RWPE2 (cell line): ENCODE data around the gene RUBCN.

Source experiments
- ATAC-seq: fragments of 200-7000 bp; cut with Tn5 transposase; 3 replicates; pipeline ENCODE4 v1.9.1; 2021; ENCODE audit warnings: low read depth
- DNase-seq: peaks from one replicate; pipeline ENCODE4 v3.0.0-alpha.2; 2020; ENCODE audit warnings: low spot score
- H3K27ac ChIP-seq: fragments of 450-650 bp; 2 replicates; pipeline ENCODE4 v1.5.1; 2017; ENCODE audit warnings: mild to moderate bottlenecking; ENCODE audit not compliant: poor library complexity, severe bottlenecking
- H3K27me3 ChIP-seq: fragments of 250-450 bp; sonication (Bioruptor Pico); 2 replicates; pipeline ENCODE4 v1.5.1; 2021; ENCODE audit warnings: mild to moderate bottlenecking, moderate library complexity; ENCODE audit not compliant: insufficient read depth, poor library complexity, severe bottlenecking
- H3K36me3 ChIP-seq: fragments of 250-450 bp; sonication (Bioruptor Pico); 2 replicates; pipeline ENCODE4 v1.5.1; 2020; ENCODE audit warnings: low read depth, mild to moderate bottlenecking, moderate library complexity
- H3K4me1 ChIP-seq: fragments of 250-450 bp; sonication (Bioruptor Pico); 2 replicates; pipeline ENCODE4 v1.5.1; 2021; ENCODE audit warnings: mild to moderate bottlenecking, moderate library complexity; ENCODE audit not compliant: insufficient read depth, poor library complexity, severe bottlenecking
- H3K4me3 ChIP-seq: fragments of 250-450 bp; sonication (Bioruptor Pico); 2 replicates; pipeline ENCODE4 v1.5.1; 2021; ENCODE audit warnings: mild to moderate bottlenecking, moderate library complexity; ENCODE audit not compliant: severe bottlenecking
- H3K9me3 ChIP-seq: fragments of 250-450 bp; sonication (Bioruptor Pico); 2 replicates; pipeline ENCODE4 v1.5.1; 2021; ENCODE audit warnings: mild to moderate bottlenecking, moderate library complexity; ENCODE audit not compliant: severe bottlenecking
- TF ChIP-seq, protein P1 (sequence below): fragments of 450-650 bp; IDR thresholded peaks from one replicate; pipeline ENCODE4 v1.5.1; 2017; ENCODE audit warnings: mild to moderate bottlenecking, moderate library complexity; ENCODE audit not compliant: poor library complexity, severe bottlenecking

Gene RUBCN

DNA sequence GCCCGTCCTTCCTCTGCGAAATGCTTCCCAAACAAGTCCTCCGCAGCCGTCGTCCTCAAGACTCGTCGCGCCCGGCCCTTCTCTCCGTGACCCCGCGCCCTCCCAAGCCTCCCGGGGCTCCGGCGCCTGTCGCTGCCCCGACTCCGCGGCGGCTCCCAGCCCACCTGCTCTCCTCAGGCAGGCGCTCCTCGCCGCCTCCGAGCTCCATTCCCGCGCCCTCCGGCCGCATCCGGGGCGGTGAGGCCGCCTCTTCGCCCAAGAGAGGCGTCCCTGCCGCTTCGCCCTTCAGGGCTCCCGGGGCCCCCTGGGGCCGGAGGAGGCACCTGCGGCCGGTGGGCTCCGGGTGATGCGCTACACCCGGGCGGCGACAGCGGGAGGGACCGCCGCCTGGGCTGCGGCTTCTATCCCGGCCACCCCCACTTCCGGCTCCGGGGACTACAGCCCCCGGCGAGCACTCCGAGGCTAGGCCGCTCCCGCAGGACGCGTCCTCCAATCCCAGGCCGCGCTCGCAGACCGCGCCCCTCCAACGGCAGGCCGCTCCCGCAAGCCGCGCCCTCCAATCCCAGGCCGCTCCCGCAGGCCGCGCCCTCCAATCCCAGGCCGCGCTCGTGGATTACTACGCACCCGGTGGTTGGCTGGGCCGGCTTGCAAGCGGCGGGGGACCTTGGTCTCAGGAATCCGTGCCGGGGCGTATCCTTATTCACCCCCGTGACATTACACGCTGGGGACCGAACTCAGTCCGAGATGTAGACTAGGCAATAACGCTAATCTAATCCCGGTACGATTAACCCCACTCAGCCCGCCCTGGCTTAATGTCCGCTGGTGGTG lies at the start of gene RUBCN:
Gene RUBCN (minus strand): TSS at position 414 of the 828 bp plus-strand sequence. CDS start 185 bp downstream, at position 229.
- TF ChIP-seq, protein P1, sequence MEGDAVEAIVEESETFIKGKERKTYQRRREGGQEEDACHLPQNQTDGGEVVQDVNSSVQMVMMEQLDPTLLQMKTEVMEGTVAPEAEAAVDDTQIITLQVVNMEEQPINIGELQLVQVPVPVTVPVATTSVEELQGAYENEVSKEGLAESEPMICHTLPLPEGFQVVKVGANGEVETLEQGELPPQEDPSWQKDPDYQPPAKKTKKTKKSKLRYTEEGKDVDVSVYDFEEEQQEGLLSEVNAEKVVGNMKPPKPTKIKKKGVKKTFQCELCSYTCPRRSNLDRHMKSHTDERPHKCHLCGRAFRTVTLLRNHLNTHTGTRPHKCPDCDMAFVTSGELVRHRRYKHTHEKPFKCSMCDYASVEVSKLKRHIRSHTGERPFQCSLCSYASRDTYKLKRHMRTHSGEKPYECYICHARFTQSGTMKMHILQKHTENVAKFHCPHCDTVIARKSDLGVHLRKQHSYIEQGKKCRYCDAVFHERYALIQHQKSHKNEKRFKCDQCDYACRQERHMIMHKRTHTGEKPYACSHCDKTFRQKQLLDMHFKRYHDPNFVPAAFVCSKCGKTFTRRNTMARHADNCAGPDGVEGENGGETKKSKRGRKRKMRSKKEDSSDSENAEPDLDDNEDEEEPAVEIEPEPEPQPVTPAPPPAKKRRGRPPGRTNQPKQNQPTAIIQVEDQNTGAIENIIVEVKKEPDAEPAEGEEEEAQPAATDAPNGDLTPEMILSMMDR = no peak
- no peaks in the 10 kb centered on the region for H3K9me3 ChIP-seq
- H3K27me3 ChIP-seq = no peaks in the 10 kb centered on the region
- DNase-seq (peak; percentile 93), ATAC-seq (peak; percentile 99)
- peaks cover 3% of the 10 kb centered on the region for H3K4me1 ChIP-seq
- H3K36me3 ChIP-seq = no peaks in the 10 kb centered on the region; the same call in 1 of the 2 replicates
- peak within 1 kb of the TSS; percentile 91 for H3K4me3 ChIP-seq
- peak within 1 kb of the TSS; percentile 44 for H3K27ac ChIP-seq

DNA sequence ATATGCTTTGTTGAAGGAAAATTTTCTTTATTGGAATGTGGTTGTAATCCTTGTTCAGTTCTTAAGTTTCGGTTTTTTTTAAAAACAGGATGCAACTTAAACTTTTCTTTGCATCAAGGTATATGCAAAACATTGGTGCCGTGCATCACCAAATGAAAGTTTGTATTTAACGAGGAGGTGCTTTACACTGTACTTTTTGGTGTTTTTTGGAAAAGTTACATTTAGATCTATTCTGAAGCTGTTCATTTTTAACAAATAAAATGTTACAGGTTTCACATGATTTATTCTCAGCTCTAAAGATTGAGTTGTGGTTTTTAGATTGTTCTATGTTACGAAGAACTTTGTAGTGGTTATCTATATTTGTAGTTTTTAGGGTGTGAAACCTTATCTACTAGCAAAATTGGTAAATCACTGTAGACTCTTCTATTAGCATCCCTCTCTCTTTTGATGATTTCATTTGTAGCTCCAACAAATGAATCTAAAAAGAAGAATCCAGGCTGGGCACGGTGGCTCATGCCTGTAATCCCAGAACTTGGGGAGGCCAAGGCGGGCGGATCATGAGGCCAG lies 47.4 kb upstream of the RUBCN start:
- H3K9me3 ChIP-seq = no peaks in the 10 kb centered on the region
- H3K36me3 ChIP-seq = peaks cover 40% of the 10 kb centered on the region
- no peak overlapping the region for H3K4me3 ChIP-seq
- TF ChIP-seq, protein P1 = no peak
- no peak for ATAC-seq
- no peaks in the 10 kb centered on the region for H3K27me3 ChIP-seq
- no peak overlapping the region for H3K27ac ChIP-seq
- DNase-seq = no peak
- H3K4me1 ChIP-seq = no peaks in the 10 kb centered on the region

DNA sequence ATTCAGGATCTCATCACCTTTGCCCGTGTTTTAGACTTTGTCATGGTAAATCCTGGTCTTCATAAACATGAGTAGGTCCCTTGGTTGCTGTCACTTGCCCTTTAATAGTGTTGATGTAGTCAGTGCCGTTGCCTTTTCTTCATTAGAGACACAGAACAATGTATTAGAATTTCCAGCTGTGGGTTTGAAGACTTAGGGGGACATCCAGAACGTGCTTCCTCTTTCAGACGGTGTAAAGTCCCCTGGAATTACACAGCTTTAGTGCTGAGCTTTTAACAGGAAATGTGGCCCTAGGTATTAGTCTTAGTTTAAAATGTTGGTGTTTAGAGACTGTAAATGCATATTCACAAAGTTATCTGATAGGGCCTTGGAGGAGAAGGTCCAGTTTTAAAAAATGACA lies 45.5 kb upstream of the RUBCN start:
- DNase-seq (no peak), ATAC-seq (no peak)
- peaks cover 59% of the 10 kb centered on the region for H3K36me3 ChIP-seq
- no peaks in the 10 kb centered on the region for H3K27me3 ChIP-seq
- TF ChIP-seq, protein P1 = no peak
- no peaks in the 10 kb centered on the region for H3K4me1 ChIP-seq
- H3K27ac ChIP-seq = no peak overlapping the region
- H3K4me3 ChIP-seq = no peak overlapping the region
- H3K9me3 ChIP-seq = no peaks in the 10 kb centered on the region

DNA sequence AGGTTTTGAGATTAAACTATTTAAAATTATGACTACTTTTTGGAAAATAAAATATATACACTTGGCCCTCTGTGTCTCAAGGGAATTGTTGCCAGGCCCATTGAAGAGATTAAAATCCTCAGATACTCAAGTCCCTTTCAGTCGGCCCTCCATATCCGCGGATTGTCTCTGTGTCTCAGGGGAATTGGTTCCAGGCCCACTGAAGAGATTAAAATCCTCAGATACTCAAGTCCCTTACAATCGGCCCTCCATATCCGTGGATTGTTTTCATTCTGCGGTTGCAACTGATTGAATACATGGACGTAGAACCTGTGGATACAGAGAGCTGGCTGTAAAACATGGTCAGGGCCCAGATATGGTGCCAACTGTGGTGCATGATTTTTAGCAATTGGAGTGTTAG lies 38.6 kb upstream of the RUBCN start:
- Histone ChIP-seq H3K9me3 (no peaks in the 10 kb centered on the region), H3K27me3 (no peaks in the 10 kb centered on the region), H3K27ac (no peak overlapping the region), H3K4me1 (no peaks in the 10 kb centered on the region), H3K36me3 (peaks cover 67% of the 10 kb centered on the region), H3K4me3 (no peak overlapping the region)
- no peak for ATAC-seq
- TF ChIP-seq, protein P1 = no peak
- DNase-seq = no peak

DNA sequence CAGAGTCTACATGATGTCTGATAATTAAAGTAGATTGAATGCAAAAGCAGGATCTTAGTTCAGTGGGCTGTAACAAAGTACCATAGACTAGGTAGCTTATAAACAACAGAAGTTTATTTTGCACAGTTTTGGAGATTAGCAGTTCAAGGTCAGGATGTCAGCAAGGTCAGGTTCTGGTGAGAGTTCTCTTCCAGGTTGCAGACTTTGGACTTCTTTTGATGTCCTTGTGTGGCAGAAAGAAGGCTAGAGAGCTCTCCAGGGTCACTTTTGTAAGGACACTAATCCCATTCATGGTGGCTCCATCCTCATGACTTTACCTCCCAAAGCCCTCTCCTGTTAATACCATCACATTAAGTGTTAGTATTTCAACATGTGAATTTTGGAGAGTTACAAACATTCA lies 25.1 kb upstream of the RUBCN start:
- Histone ChIP-seq H3K4me1 (no peaks in the 10 kb centered on the region), H3K27me3 (no peaks in the 10 kb centered on the region), H3K4me3 (no peak overlapping the region), H3K9me3 (no peaks in the 10 kb centered on the region), H3K36me3 (peaks cover 56% of the 10 kb centered on the region), H3K27ac (no peak overlapping the region)
- no peak for DNase-seq
- ATAC-seq = no peak
- TF ChIP-seq, protein P1 = no peak
